Endothelial cell of umbilical vein (primary cell): ENCODE results near the gene CEP83. TPM values are rescaled to one million over a fixed set of nuclear protein-coding genes. Genes with fewer than 3 reads are reported as not detected.

ENCODE experiments used
- BruUV-seq: library from RNA; stranded (reverse); fragments of 400-500 nt; replicated peaks from 2 replicates; lab custom pipeline; 2021; lab: Mats Ljungman, UMichigan
- CTCF ChIA-PET: fragments of 300-600, 350-600 bp; sonication (Branson Sonifier 250); formaldehyde crosslinking; loops from one replicate; lab custom pipeline; 2021; ENCODE audit warnings: antibody characterized with exemption, inconsistent platforms; lab: Charles Lee
- POLR2A ChIA-PET: fragments of 300-600, 350-600 bp; sonication (Branson Sonifier 250); formaldehyde crosslinking; loops from one replicate; lab custom pipeline; 2021; ENCODE audit warnings: antibody characterized with exemption, inconsistent platforms; lab: Charles Lee
- DNase-seq: peaks from one replicate; pipeline ENCODE4 v3.0.0-alpha.2; 2011; ENCODE audit warnings: low read depth, low spot score
- FAIRE-seq: peaks from 2 replicates; lab custom pipeline; 2011; peaks lifted over from hg19 to GRCh38; lab: Jason Lieb, UNC
- H2AFZ ChIP-seq: 2 replicates; pipeline ENCODE4 v1.6.0; 2012; ENCODE audit warnings: low read depth, low read length, control low read depth, inconsistent platforms
- H3K27ac ChIP-seq: 2 replicates; pipeline ENCODE4 v1.5.1; 2011; ENCODE audit warnings: low read depth, mild to moderate bottlenecking, control low read depth, low read length, moderate library complexity; ENCODE audit not compliant: insufficient read depth
- H3K27me3 ChIP-seq, 2 experiments: 2 replicates each; pipeline versions ENCODE4 v1.6.0 to v1.6.1; 2011; ENCODE audit warnings: low read length in 2 of 2, mixed read lengths in 1 of 2; ENCODE audit not compliant: control insufficient read depth in 2 of 2, insufficient read depth in 2 of 2
- H3K36me3 ChIP-seq, 2 experiments: 2 replicates in 1 of 2; 3 replicates in 1 of 2; pipeline ENCODE4 v1.5.1; 2011; ENCODE audit warnings: low read length in 2 of 2, mild to moderate bottlenecking in 1 of 2, moderate library complexity in 1 of 2; ENCODE audit not compliant: control insufficient read depth in 2 of 2, insufficient read depth in 2 of 2; ENCODE audit errors: extremely low read depth in 1 of 2
- H3K4me1 ChIP-seq: 3 replicates; pipeline ENCODE4 v1.5.1; 2011; ENCODE audit warnings: mild to moderate bottlenecking, low read length; ENCODE audit not compliant: control insufficient read depth, insufficient read depth; ENCODE audit errors: extremely low read depth
- H3K4me2 ChIP-seq: 2 replicates; pipeline ENCODE4 v1.6.1; 2011; ENCODE audit warnings: low read length, control low read depth, mixed read lengths; ENCODE audit not compliant: insufficient read depth
- H3K4me3 ChIP-seq, 3 experiments: fragments of 200-600 bp in 1 of 3; sonication (generic), shearing (Covaris generic) in 1 of 3; replicated peaks in 1 of 3; 2 replicates each; pipeline ENCODE4 v1.5.1; 2011 to 2016; ENCODE audit warnings: control low read depth in 3 of 3, low read length in 3 of 3, mild to moderate bottlenecking in 2 of 3, inconsistent platforms in 1 of 3, low read depth in 1 of 3, moderate library complexity in 1 of 3; ENCODE audit not compliant: insufficient read depth in 1 of 3
- H3K79me2 ChIP-seq: 2 replicates; pipeline ENCODE4 v1.6.0; 2012; ENCODE audit warnings: low read length, inconsistent platforms; ENCODE audit not compliant: control insufficient read depth, insufficient read depth
- H3K9ac ChIP-seq: replicated peaks from 2 replicates; pipeline ENCODE3; 2011; ENCODE audit warnings: low read length, control low read depth; ENCODE audit not compliant: insufficient read depth; ENCODE audit errors: extremely low read depth
- H3K9me1 ChIP-seq: replicated peaks from 3 replicates; pipeline ENCODE4 v1.6.0; 2011; ENCODE audit warnings: mild to moderate bottlenecking, low read length; ENCODE audit not compliant: control insufficient read depth, insufficient read depth; ENCODE audit errors: extremely low read depth
- H3K9me3 ChIP-seq: replicated peaks from 2 replicates; pipeline ENCODE4 v1.5.1; 2012; ENCODE audit warnings: low read length, inconsistent platforms; ENCODE audit not compliant: control insufficient read depth, insufficient read depth
- H4K20me1 ChIP-seq: replicated peaks from 2 replicates; pipeline ENCODE3; 2011; ENCODE audit warnings: mild to moderate bottlenecking, low read length; ENCODE audit not compliant: control insufficient read depth, insufficient read depth; ENCODE audit errors: extremely low read depth
- EZH2 ChIP-seq: IDR thresholded peaks from 2 replicates; pipeline ENCODE4 v1.6.1; 2012; ENCODE audit warnings: borderline replicate concordance, low read depth, mild to moderate bottlenecking, moderate library complexity, low read length, inconsistent platforms; ENCODE audit not compliant: severe bottlenecking
- FOS ChIP-seq: IDR thresholded peaks from 2 replicates; pipeline ENCODE4 v1.6.1; 2011; ENCODE audit warnings: mild to moderate bottlenecking, low read length, moderate library complexity, borderline replicate concordance; ENCODE audit not compliant: insufficient read depth
- GATA2 ChIP-seq: IDR thresholded peaks from 2 replicates; pipeline ENCODE4 v1.7.0; 2011; ENCODE audit warnings: low read depth, mild to moderate bottlenecking, moderate library complexity, mixed read lengths, low read length; ENCODE audit not compliant: insufficient read length, insufficient read depth
- JUN ChIP-seq: IDR thresholded peaks from 2 replicates; pipeline ENCODE4 v1.6.1; 2011; ENCODE audit warnings: borderline replicate concordance, low read depth; ENCODE audit not compliant: insufficient read length, insufficient read depth
- MYC ChIP-seq: IDR thresholded peaks from one replicate; pipeline ENCODE4 v1.6.1; 2011; ENCODE audit warnings: mild to moderate bottlenecking, low read depth, low read length
- POLR2A ChIP-seq: IDR thresholded peaks from 2 replicates; pipeline ENCODE4 v1.6.1; 2012; ENCODE audit warnings: low read depth, mild to moderate bottlenecking, control low read depth, low read length
- POLR2AphosphoS5 ChIP-seq: IDR thresholded peaks from 2 replicates; pipeline ENCODE4 v1.6.1; 2012; ENCODE audit warnings: low read depth, mild to moderate bottlenecking, control low read depth, low read length, moderate library complexity; ENCODE audit not compliant: insufficient read depth
- dilution Hi-C: fragments of 300-500 bp; cut with MboI; formaldehyde crosslinking; loops from one replicate; pipeline ENCODE4 v1.15.0; 2019; ENCODE audit warnings: low sequenced_read_pairs; ENCODE audit not compliant: extremely low pct_ligation_motif_present
- intact Hi-C: fragments of 100-400 bp; cut with micrococcal nuclease; formaldehyde crosslinking; loops from one replicate; pipeline ENCODE4 v1.10.0; 2022
- polyA plus RNA-seq, 4 experiments: library from polyadenylated mRNA; depleted of rRNA in 3 of 4; stranded (reverse) in 3 of 4; unstranded in 1 of 4; fragments of >200 nt; gene quantifications; 2 replicates each; pipeline versions ENCODE4 v1.2.1 to v1.2.3, GENCODE V29; 2011 to 2012; ENCODE audit warnings: missing spikeins in 1 of 4
- total RNA-seq: library from RNA; stranded (reverse); gene quantifications from 2 replicates; pipeline ENCODE4 v1.2.3, GENCODE V29; 2021
- TF ChIP-seq, protein P1 (sequence below): IDR thresholded peaks from 2 replicates; pipeline ENCODE4 v1.6.1; 2011; ENCODE audit not compliant: insufficient read depth, insufficient read length
- TF ChIP-seq, protein P2 (sequence below), 2 donors: IDR thresholded peaks; 1 replicate in 1 of 2; 2 replicates in 1 of 2; pipeline ENCODE4 v1.5.1; 2011; ENCODE audit warnings: low read length in 2 of 2, mild to moderate bottlenecking in 2 of 2, moderate library complexity in 2 of 2, control low read depth in 1 of 2, inconsistent platforms in 1 of 2, low read depth in 1 of 2; ENCODE audit not compliant: insufficient read depth in 1 of 2; ENCODE audit errors: extremely low read depth in 1 of 2

CEP83 gene
- total and polyA plus RNA-seq, 2 donors (not counting 3 experiments of a cell fraction or from before 2014, with no cell fraction given): 2.9 to 15.3 TPM

DNA sequence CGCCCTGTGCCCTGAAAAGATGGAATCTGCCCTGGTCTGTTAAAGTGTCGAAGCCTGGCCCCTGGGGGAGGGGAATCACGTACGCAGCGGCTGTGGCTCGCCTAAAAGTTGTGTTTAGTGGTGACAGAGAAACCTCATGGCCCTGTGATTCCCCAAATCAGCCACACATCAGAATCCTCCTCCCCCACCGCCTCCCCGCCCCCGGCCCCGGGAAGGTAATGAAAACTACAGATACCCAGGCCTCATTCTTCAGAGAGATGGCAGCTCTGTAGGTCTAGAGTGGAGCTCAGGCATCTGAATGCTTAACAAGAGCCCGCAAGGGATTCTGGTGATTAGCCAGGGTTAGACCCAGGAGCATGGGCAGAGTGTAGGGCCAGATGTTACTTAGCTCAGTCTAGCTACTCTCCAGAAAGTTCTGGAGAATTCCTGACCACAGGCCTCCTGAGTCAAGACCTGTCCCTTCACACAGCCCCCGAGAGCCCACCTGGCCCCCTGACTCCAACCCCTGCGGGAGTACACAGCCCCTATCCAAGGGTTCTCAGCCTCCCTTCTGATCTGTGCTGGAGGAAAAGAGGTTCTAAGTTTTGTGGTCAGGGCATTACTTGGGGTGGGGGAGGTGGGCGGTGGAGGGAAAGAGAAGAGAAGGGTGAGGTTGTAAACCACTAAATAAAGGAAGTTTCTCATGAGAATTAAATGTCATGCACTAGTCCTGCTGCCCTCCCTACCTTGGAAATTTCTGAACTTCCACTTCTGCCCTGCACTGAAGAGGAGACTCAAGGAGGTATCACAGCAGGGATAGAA is 196.5 kb downstream of the CEP83 start:
- FAIRE-seq: no peak
- POLR2A ChIA-PET: no interaction called here

More for the DNA sequence above, 196.5 kb downstream of the CEP83 start:
- no peaks in the 10 kb centered on the region for H4K20me1 ChIP-seq
- H3K4me3 ChIP-seq: no peak overlapping the region
- no peak for TF ChIP-seq GATA2
- TF ChIP-seq MYC: no peak
- no peak for TF ChIP-seq FOS
- TF ChIP-seq EZH2: no peak
- TF ChIP-seq, protein P1, sequence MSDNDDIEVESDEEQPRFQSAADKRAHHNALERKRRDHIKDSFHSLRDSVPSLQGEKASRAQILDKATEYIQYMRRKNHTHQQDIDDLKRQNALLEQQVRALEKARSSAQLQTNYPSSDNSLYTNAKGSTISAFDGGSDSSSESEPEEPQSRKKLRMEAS: no peak
- no peak for TF ChIP-seq POLR2AphosphoS5
- TF ChIP-seq POLR2A: no peak
- TF ChIP-seq, protein P2, sequence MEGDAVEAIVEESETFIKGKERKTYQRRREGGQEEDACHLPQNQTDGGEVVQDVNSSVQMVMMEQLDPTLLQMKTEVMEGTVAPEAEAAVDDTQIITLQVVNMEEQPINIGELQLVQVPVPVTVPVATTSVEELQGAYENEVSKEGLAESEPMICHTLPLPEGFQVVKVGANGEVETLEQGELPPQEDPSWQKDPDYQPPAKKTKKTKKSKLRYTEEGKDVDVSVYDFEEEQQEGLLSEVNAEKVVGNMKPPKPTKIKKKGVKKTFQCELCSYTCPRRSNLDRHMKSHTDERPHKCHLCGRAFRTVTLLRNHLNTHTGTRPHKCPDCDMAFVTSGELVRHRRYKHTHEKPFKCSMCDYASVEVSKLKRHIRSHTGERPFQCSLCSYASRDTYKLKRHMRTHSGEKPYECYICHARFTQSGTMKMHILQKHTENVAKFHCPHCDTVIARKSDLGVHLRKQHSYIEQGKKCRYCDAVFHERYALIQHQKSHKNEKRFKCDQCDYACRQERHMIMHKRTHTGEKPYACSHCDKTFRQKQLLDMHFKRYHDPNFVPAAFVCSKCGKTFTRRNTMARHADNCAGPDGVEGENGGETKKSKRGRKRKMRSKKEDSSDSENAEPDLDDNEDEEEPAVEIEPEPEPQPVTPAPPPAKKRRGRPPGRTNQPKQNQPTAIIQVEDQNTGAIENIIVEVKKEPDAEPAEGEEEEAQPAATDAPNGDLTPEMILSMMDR (IDR thresholded peaks at IDR 0.05; ENCODE audit: extremely low read depth in 1 of 2, insufficient read depth in 1 of 2, low read depth in 1 of 2, low read length in 2 of 2): no peak
- no peak for TF ChIP-seq JUN
- CTCF ChIA-PET: no interaction called here
- H3K79me2 ChIP-seq: no peaks in the 10 kb centered on the region
- no peak overlapping the region for H3K9ac ChIP-seq
- no peak overlapping the region for H3K27ac ChIP-seq
- no peaks in the 10 kb centered on the region for H3K9me3 ChIP-seq
- no peaks in the 10 kb centered on the region for H3K36me3 ChIP-seq
- intact Hi-C loops: no loop called here
- H3K9me1 ChIP-seq: no peaks in the 10 kb centered on the region
- no peak for DNase-seq
- H3K4me2 ChIP-seq: no peak overlapping the region
- dilution Hi-C loops: no loop called here
- no peak overlapping the region for H2AFZ ChIP-seq
- H3K4me1 ChIP-seq: no peaks in the 10 kb centered on the region
- H3K27me3 ChIP-seq: peaks cover 7 to 11% of the 10 kb centered on the region in 2 experiments
- BruUV-seq: no TSS peak
